ENCODE data around the gene SPRTN.
A peak's percentile ranks its signal among the peaks of the same experiment; 100 is the strongest.
"Not testable (repeated sequence)": the region's sequence is repeated elsewhere in the genome, so short reads cannot be mapped to it uniquely, and the experiment has no call there.

SPRTN gene

DNA sequence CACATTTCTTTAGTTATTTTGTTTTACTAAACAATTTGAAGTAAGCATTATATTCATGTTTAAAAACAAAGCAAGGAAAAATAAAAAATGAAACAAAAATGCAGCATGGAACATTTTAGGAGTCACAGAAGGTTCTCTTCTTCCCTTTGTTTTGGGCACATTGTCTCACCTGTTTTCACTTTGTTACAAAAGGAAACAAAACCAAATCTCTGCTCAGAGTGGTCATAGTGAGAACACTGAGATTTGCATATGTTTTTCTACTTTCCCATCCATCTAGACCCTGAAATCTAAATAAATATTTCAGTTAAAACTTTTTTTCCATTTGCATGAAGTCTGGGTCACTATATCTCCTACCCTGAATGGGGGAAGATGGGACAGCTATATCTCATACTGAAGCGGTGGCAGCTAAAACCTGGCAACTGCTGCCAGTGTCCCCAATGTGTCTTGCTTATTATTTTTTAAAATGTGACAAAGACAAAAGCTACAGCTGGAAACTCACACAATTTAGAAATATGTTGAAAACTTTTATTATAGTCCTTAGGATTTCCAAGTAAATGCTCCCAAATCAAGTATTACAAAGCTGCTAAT, 3.9 kb upstream of the SPRTN start:
- FAIRE-seq (no peak), DNase-seq (ENCODE audit: insufficient read length, low spot score) (peak; percentile 24)
- TF ChIP-seq TAF1 (IDR thresholded peaks at IDR 0.05; ENCODE audit: low read depth, low read length) (no peak), PAX5 (IDR thresholded peaks at IDR 0.05; ENCODE audit: insufficient read depth, low read length, severe bottlenecking) (no peak), POLR2A (IDR thresholded peaks at IDR 0.05; ENCODE audit: low read depth, low read length) (no peak), POU2F2 (IDR thresholded peaks at IDR 0.05; ENCODE audit: low read depth, low read length) (no peak), POLR2AphosphoS5 (IDR thresholded peaks at IDR 0.05; ENCODE audit: low read depth, low read length) (no peak), SPI1 (IDR thresholded peaks at IDR 0.05; ENCODE audit: low read depth, low read length) (no peak)

GRCh38 chr1:231334952-231335351, 3.1 kb upstream of the SPRTN start:
- TF ChIP-seq SPI1 (IDR thresholded peaks at IDR 0.05; ENCODE audit: low read depth, low read length) (no peak), POLR2AphosphoS5 (IDR thresholded peaks at IDR 0.05; ENCODE audit: low read depth, low read length) (no peak), POU2F2 (IDR thresholded peaks at IDR 0.05; ENCODE audit: low read depth, low read length) (no peak), POLR2A (IDR thresholded peaks at IDR 0.05; ENCODE audit: low read depth, low read length) (no peak), TAF1 (IDR thresholded peaks at IDR 0.05; ENCODE audit: low read depth, low read length) (no peak), PAX5 (IDR thresholded peaks at IDR 0.05; ENCODE audit: insufficient read depth, low read length, severe bottlenecking) (no peak)
- DNase-seq (ENCODE audit: insufficient read length, low spot score), result no peak
- no peak for FAIRE-seq

- DNase-seq (ENCODE audit: insufficient read length, low spot score) (no peak), FAIRE-seq (no peak)
- TF ChIP-seq TAF1 (IDR thresholded peaks at IDR 0.05; ENCODE audit: low read depth, low read length) (no peak), POU2F2 (IDR thresholded peaks at IDR 0.05; ENCODE audit: low read depth, low read length) (no peak), POLR2A (IDR thresholded peaks at IDR 0.05; ENCODE audit: low read depth, low read length) (no peak)
These were observed 2.2 kb upstream of the SPRTN start for GRCh38 chr1:231335663-231336602.

DNA sequence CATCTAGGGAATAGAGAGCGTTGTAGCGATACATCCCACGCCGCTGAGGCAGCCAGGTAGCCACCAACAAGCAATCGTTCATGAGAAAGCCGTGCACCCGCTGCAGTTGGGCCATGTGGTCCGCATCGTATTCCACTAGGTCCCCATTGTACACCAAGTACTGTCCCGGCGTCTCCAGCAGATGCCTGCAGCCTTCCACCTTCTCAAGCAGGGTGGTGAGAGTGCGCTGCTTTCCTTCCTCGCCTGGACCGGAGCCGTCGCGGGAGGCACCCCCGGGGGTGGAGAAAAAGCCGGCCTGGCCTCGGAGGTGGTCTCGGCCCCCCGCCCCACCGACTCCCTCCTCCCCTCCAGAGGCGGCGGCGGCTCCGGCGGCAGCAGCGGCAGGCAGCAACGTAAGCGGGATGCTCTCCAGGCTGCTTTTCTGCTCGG, 1.0 kb upstream of the SPRTN start:
- no peak for DNase-seq (ENCODE audit: insufficient read length, low spot score)

DNA sequence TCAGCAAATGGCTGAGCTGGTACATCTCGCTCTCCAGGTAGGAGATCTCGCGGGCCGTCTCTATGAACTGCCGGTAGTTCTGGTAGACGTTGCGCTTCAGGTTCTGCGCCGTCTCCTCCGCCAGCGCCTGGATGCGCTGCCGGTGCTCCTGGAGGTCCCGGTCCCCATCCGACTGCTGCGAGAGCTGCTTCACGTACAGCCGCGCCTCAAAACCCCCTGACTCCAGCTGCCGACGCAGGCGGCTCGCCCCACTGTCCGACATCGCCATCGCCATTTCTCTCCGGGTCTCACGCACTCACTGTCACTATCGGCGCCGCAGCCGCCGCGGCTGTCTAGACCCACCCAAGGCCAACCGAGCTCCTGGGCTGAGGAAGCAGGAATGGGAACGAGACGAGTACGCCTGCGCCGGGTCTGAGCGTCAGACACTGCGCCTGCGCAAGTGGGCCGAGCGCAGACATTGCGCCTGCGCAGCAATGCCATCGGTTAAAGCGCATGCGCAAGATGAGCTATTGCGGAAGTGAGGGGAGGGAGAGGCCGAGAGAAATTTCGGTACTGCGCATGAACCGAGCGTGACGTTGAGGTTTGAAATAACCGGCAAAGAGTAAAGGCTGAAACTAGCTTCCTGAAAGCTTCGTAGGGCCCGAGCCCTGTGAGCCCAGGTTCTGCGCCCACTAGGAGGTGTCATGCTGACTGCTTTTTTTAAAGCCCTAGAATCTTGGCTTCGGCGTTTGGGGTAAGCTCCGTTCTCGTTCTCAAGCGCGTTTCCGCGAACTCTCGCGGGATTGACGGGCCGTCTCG, 422 bp upstream of the SPRTN start, which contains the start of gene EXOC8:
EXOC8 (minus strand) TSS at position 381 of the 798 bp plus-strand sequence; CDS start at position 274, 107 bp downstream.
- DNase-seq (ENCODE audit: insufficient read length, low spot score) (peak; percentile 86), FAIRE-seq (peak; percentile 100)
- TF ChIP-seq TAF1 (IDR thresholded peaks at IDR 0.05; ENCODE audit: low read depth, low read length), result peak; percentile 95
- peak; percentile 77 for TF ChIP-seq SPI1 (IDR thresholded peaks at IDR 0.05; ENCODE audit: low read depth, low read length)
- peak; percentile 90 for TF ChIP-seq POLR2AphosphoS5 (IDR thresholded peaks at IDR 0.05; ENCODE audit: low read depth, low read length)
- TF ChIP-seq POLR2A (IDR thresholded peaks at IDR 0.05; ENCODE audit: low read depth, low read length), result peak; percentile 72
- no peak for TF ChIP-seq PAX5 (IDR thresholded peaks at IDR 0.05; ENCODE audit: insufficient read depth, low read length, severe bottlenecking)
- TF ChIP-seq POU2F2 (IDR thresholded peaks at IDR 0.05; ENCODE audit: low read depth, low read length), result no peak; the same call in 1 of the 2 replicates

More for the DNA sequence above, 1.0 kb upstream of the SPRTN start:
- FAIRE-seq, result no peak
- TF ChIP-seq TAF1 (IDR thresholded peaks at IDR 0.05; ENCODE audit: low read depth, low read length) (no peak), PAX5 (IDR thresholded peaks at IDR 0.05; ENCODE audit: insufficient read depth, low read length, severe bottlenecking) (no peak), SPI1 (IDR thresholded peaks at IDR 0.05; ENCODE audit: low read depth, low read length) (no peak), POU2F2 (IDR thresholded peaks at IDR 0.05; ENCODE audit: low read depth, low read length) (no peak), POLR2A (IDR thresholded peaks at IDR 0.05; ENCODE audit: low read depth, low read length) (no peak), POLR2AphosphoS5 (IDR thresholded peaks at IDR 0.05; ENCODE audit: low read depth, low read length) (no peak)

- no peak for DNase-seq (ENCODE audit: insufficient read length, low spot score)
- TF ChIP-seq POU2F2 (IDR thresholded peaks at IDR 0.05; ENCODE audit: low read depth, low read length) (no peak), POLR2AphosphoS5 (IDR thresholded peaks at IDR 0.05; ENCODE audit: low read depth, low read length) (no peak), PAX5 (IDR thresholded peaks at IDR 0.05; ENCODE audit: insufficient read depth, low read length, severe bottlenecking) (no peak), POLR2A (IDR thresholded peaks at IDR 0.05; ENCODE audit: low read depth, low read length) (no peak), SPI1 (IDR thresholded peaks at IDR 0.05; ENCODE audit: low read depth, low read length) (no peak), TAF1 (IDR thresholded peaks at IDR 0.05; ENCODE audit: low read depth, low read length) (no peak)
- no peak for FAIRE-seq
These were observed 2.4 kb downstream of the SPRTN start for GRCh38 chr1:231340328-231341013.

- FAIRE-seq, result no peak
These were observed 9.9 kb downstream of the SPRTN start for GRCh38 chr1:231347961-231348360.

DNA sequence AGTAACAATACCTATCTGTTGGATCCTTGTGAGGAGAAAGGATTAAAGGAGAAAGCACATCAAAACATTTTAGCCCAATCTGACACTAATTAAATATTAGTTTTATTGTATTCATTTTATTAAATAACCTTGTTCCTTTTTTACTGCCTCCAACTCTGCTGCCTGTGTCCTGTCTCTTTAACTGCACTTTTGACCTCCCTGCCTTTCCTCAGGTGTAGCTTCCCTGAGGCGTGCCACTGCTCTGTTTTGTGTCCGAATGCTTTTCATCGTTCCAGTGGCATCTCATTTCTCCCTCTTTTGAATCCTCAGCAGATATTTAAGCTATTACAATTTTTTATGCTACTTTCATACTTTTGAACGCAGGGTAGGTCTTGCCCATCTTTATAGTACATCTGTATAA, 10.3 kb downstream of the SPRTN start:
- TF ChIP-seq PAX5 (IDR thresholded peaks at IDR 0.05; ENCODE audit: insufficient read depth, low read length, severe bottlenecking) (no peak), POLR2A (IDR thresholded peaks at IDR 0.05; ENCODE audit: low read depth, low read length) (no peak), TAF1 (IDR thresholded peaks at IDR 0.05; ENCODE audit: low read depth, low read length) (no peak), POU2F2 (IDR thresholded peaks at IDR 0.05; ENCODE audit: low read depth, low read length) (no peak), POLR2AphosphoS5 (IDR thresholded peaks at IDR 0.05; ENCODE audit: low read depth, low read length) (no peak), SPI1 (IDR thresholded peaks at IDR 0.05; ENCODE audit: low read depth, low read length) (no peak)
- FAIRE-seq (no peak), DNase-seq (ENCODE audit: insufficient read length, low spot score) (no peak)

More at GRCh38 chr1:231347961-231348360, 9.9 kb downstream of the SPRTN start:
- DNase-seq (ENCODE audit: insufficient read length, low spot score), result no peak
- TF ChIP-seq TAF1 (IDR thresholded peaks at IDR 0.05; ENCODE audit: low read depth, low read length), result no peak
- no peak for TF ChIP-seq POU2F2 (IDR thresholded peaks at IDR 0.05; ENCODE audit: low read depth, low read length)
- TF ChIP-seq POLR2A (IDR thresholded peaks at IDR 0.05; ENCODE audit: low read depth, low read length), result no peak
- TF ChIP-seq POLR2AphosphoS5 (IDR thresholded peaks at IDR 0.05; ENCODE audit: low read depth, low read length), result no peak
- TF ChIP-seq SPI1 (IDR thresholded peaks at IDR 0.05; ENCODE audit: low read depth, low read length), result no peak
- TF ChIP-seq PAX5 (IDR thresholded peaks at IDR 0.05; ENCODE audit: insufficient read depth, low read length, severe bottlenecking), result no peak

- DNase-seq (ENCODE audit: insufficient read length, low spot score); FAIRE-seq: not testable (repeated sequence)
These were observed 10.8 kb downstream of the SPRTN start for GRCh38 chr1:231348856-231349255.

Data from GM12891 (cell line).